GM18502 (cell line): Measurements from ENCODE around the gene CNN2.

ENCODE experiments used
- ATAC-seq: cut with Tn5 transposase; IDR thresholded peaks from one replicate; pipeline ENCODE4 v1.9.1; 2021; ENCODE audit warnings: mild to moderate bottlenecking; ENCODE audit not compliant: unreplicated experiment, poor library complexity

The CNN2 gene

GRCh38 chr19:1063030-1063908 is 36.9 kb downstream of the CNN2 start:
- no peak for ATAC-seq

DNA sequence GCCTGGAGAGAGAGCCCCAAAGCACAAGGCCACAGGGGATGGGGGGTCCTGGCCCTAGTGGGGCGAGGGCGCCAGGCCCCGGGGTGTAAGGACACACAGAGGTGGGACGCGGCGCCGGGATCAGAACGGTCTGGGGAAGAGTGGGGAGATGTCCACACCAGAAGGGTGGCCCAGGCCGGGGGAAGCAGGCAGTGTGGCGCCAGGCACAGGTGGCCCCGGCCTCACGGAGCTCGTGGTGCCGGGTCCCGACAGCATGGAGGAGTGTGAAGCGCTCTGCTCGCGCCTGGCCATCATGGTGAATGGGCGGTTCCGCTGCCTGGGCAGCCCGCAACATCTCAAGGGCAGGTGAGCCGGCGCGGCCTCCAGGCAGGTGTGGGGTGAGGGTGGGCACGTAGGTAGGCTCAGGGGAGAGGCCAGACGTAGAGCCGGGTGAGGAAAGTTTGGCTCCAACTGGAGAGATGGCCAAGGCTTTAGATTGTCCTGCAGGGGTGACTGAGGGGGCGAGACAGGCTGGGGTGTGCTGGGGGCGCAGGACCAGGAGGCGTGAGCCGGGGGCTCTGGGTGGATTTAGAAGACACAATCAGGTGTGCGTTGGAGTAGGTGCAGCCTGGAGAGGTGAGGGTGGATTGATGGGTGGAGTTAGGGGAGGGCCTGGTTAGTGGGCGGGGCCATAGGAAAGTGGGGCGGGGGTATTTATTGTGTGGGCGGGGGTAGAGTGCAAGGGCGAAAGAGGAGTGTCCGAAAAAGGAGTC is 37.7 kb downstream of the CNN2 start:
- ATAC-seq = no peak

- ATAC-seq = no peak
Measured at GRCh38 chr19:1064661-1065605, 38.5 kb downstream of the CNN2 start.

DNA sequence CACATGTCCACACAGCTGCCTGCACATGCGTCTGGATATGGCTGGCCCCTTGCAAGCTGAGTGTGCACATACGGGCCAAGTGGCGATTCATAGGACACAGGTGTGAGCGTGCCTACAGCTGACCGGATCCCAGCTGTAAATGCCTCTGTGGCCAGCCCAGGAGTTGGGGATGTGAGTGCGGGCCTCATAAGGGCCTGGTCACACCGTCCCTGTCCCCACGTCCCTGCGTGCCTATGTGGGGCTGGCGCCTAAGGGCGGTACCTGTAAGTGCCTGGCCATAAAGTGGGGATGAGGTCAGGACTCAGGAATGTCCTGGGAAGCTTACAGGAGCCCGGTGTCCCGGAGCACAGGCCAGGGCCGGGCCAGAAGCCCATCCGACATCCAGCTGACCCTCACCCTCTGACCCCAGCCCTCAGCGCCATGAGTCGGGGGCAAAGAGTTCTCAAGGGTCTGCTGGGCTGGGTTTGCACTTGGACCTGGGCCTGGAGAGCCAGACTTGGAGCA is 39.2 kb downstream of the CNN2 start:
- ATAC-seq = no peak

- ATAC-seq = no peak
Measured at GRCh38 chr19:1066251-1066747, 39.9 kb downstream of the CNN2 start.

GRCh38 chr19:1066748-1067340 is 40.4 kb downstream of the CNN2 start, which contains the start of gene ARHGAP45:
TSS of gene ARHGAP45 (plus strand) at chr19:1067167. CDS start at chr19:1067406, 239 bp downstream.
- peak; percentile 38 for ATAC-seq

DNA sequence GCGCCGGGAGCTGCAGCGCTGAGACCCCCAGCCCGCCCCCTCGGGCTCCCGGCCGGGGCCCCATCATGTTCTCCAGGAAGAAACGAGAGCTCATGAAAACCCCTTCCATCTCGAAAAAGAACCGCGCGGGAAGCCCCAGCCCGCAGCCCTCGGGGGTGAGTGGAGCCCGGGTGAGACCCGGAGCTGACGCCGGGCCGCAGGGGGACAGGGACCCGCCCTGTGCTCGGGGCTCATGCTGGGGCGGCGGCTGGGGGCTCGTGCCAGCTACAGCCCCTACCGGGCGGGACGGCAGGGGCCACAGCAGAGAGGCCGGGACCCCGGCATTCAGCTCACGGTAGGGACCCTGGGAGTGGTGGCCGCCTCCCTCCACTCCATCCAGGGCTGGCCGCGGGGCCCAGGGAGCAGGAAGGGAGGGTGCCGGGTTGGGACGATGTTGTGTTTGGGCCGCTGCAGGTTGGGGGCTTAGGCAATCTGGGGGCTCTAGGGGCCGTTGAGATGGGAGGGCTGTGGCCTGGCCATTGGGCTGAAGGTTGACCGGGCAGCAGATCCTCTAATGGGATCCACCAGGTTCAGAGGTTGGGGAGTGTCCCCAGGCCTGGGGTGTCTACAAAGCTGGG is 41.0 kb downstream of the CNN2 start:
- ATAC-seq = peak; percentile 25

GRCh38 chr19:1068009-1069001 is 41.9 kb downstream of the CNN2 start:
- no peak for ATAC-seq

- no peak for ATAC-seq
Measured at GRCh38 chr19:1069009-1069779, 42.8 kb downstream of the CNN2 start.

DNA sequence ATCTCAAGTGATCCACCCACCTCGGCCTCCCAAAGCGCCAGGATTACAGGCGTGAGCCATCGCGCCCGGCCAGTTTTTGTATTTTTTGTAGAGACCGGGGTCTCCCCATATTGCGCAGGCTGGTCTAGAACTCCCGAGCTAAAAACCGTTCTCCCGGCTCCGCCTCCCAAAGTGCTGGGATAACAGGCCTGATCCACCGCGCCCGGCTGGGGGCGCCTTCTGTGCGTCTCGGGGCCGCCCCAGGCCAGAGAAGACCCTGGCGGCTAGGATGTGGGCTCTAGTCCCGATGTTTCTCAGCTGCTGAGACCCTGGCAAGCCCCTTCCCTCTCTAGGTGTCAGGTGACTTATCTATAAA is 44.1 kb downstream of the CNN2 start:
- ATAC-seq = no peak

GRCh38 chr19:1070931-1071791 is 44.8 kb downstream of the CNN2 start:
- no peak for ATAC-seq

- ATAC-seq = no peak
Measured at GRCh38 chr19:1072371-1073015, 46.1 kb downstream of the CNN2 start.

GRCh38 chr19:1073063-1073955 is 46.9 kb downstream of the CNN2 start:
- ATAC-seq = no peak

- peak; percentile 6 for ATAC-seq
Measured at GRCh38 chr19:1073956-1074517, 47.6 kb downstream of the CNN2 start.
